Natural killer cell (primary cell): ENCODE data around the gene MPND. TPM values are rescaled to one million over a fixed set of nuclear protein-coding genes. Genes with fewer than 3 reads are reported as not detected.

Experiments
- ATAC-seq, 3 donors: fragments of 150-1000 bp in 2 of 3; fragments of 200-7000 bp in 1 of 3; cut with Tn5 transposase; 1 replicate in 1 of 3; 2 replicates in 2 of 3; pipeline ENCODE4 v1.10.0; 2021; ENCODE audit warnings: mild to moderate bottlenecking in 2 of 3, moderate library complexity in 2 of 3
- DNase-seq, 2 donors: peaks; one replicate each; pipeline versions ENCODE4 v3.0.0 to v3.0.0-alpha.2; 2013 to 2021; ENCODE audit warnings: mixed read lengths in 1 of 2
- H3K27ac ChIP-seq: one replicate; pipeline ENCODE4 v1.5.1; 2013; ENCODE audit warnings: mild to moderate bottlenecking, low read length
- H3K27me3 ChIP-seq: one replicate; pipeline ENCODE4 v1.6.1; 2013; ENCODE audit warnings: low read length; ENCODE audit not compliant: control insufficient read depth, insufficient read depth
- H3K36me3 ChIP-seq: one replicate; pipeline ENCODE4 v1.6.1; 2013; ENCODE audit warnings: low read length; ENCODE audit not compliant: control insufficient read depth, insufficient read depth
- H3K4me1 ChIP-seq: one replicate; pipeline ENCODE4 v1.6.1; 2013; ENCODE audit warnings: low read length; ENCODE audit not compliant: control insufficient read depth, insufficient read depth
- H3K4me3 ChIP-seq: one replicate; pipeline ENCODE4 v1.5.1; 2013; ENCODE audit warnings: low read length
- H3K9me3 ChIP-seq: one replicate; pipeline ENCODE4 v1.6.1; 2013; ENCODE audit warnings: low read length; ENCODE audit not compliant: control insufficient read depth, insufficient read depth
- H3K27ac Mint-ChIP-seq, 2 donors: one replicate each; pipeline ENCODE4 v1.8.0; 2022; ENCODE audit warnings: mild to moderate bottlenecking in 2 of 2, mixed read lengths in 2 of 2, moderate library complexity in 1 of 2
- H3K27me3 Mint-ChIP-seq, 2 donors: one replicate each; pipeline ENCODE4 v1.8.0; 2022; ENCODE audit warnings: low read depth in 2 of 2, mixed read lengths in 2 of 2
- H3K36me3 Mint-ChIP-seq: one replicate; pipeline ENCODE4 v1.8.0; 2022; ENCODE audit warnings: mixed read lengths
- H3K4me1 Mint-ChIP-seq, 2 donors: one replicate each; pipeline ENCODE4 v1.8.0; 2022; ENCODE audit warnings: mixed read lengths in 2 of 2
- H3K4me3 Mint-ChIP-seq: one replicate; pipeline ENCODE4 v1.8.0; 2022; ENCODE audit warnings: mild to moderate bottlenecking, moderate library complexity, mixed read lengths
- H3K9me3 Mint-ChIP-seq, 2 donors: one replicate each; pipeline ENCODE4 v1.8.0; 2022; ENCODE audit warnings: mixed read lengths in 2 of 2
- CTCF ChIP-seq: fragments of 200-600 bp; IDR thresholded peaks from one replicate; pipeline ENCODE4 v1.8.0; 2022; ENCODE audit warnings: antibody characterized with exemption
- WGBS: methylation state at CpG from one replicate; pipeline ENCODE4 v1.1.7; 2013; ENCODE audit warnings: missing lambda C conversion rate; ENCODE audit not compliant: insufficient coverage; 5-methylcytosine and 5-hydroxymethylcytosine counted together
- intact Hi-C: fragments of 100-400 bp; cut with micrococcal nuclease; formaldehyde crosslinking; loops from one replicate; pipeline ENCODE4 v1.14.2; 2022
- total RNA-seq, 4 donors: library from RNA; stranded (reverse); fragments of 120-200 nt in 1 of 4; gene quantifications; one replicate each; pipeline versions ENCODE4 v1.2.3 to v1.2.4, GENCODE V29; 2013 to 2022

The MPND gene
- total RNA-seq, 3 donors from 2014 or later (not counting 1 experiment from before 2014, with no cell fraction given) = 30.4 to 38.4 (median 31.1) TPM

DNA sequence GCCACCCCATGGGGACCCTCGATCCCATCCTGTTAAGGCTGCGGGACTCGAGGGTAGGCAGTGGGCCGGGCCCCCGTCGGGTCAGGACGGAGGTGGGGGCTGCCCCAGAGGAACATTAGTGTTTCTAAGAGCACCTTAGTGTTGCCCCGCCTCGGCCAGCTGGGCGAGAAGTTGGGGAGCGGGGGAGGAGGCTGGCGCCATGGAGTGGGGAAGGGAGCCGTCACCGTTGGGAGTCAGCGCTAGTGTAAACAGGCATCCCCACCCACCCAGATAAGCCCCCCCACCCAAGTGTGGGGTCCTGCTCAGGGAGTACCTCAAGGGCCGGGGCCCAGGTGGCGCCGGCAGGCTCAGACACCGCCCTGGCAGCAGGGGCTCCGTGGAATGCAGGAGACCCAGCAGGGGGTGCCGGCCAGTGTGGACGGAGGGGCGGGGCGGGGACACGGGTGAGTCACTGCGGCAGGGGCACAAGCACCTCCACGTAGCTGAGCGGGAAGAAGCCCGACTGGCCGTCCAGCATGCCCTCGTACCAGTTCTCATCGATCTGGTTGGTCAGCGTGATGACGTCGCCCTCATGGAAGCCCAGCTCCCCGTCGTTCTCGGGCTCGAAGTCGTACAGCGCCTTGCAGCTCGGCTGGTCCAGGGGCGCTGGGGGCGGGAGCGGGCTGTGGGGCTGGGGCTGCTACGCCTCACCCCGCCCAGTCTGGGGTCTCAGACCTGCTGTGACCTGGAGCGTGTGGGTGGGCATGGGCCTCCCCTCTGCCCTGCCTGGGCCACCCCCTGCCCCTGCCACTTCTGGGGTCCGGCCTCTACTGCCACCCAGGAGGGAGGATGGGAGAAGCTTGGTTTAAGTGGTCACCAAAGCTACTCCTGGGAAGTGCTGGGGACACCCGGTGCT lies 18.0 kb downstream of the MPND start:
- Histone ChIP-seq H3K36me3 (peaks cover 52% of the 10 kb centered on the region), H3K27ac (no peak overlapping the region), H3K9me3 (no peaks in the 10 kb centered on the region), H3K4me3 (no peak overlapping the region), H3K27me3 (no peaks in the 10 kb centered on the region), H3K4me1 (no peaks in the 10 kb centered on the region)
- H3K4me1 Mint-ChIP-seq = no peaks in the 10 kb centered on the region
- H3K27ac Mint-ChIP-seq = no peak overlapping the region
- DNase-seq (no peak), ATAC-seq (no peak)
- TF ChIP-seq CTCF = no peak
- WGBS = 95% methylated on average over 49 of the region's 50 CpGs
- no peaks in the 10 kb centered on the region for H3K27me3 Mint-ChIP-seq
- intact Hi-C loops = no loop called here
- no peak overlapping the region for H3K4me3 Mint-ChIP-seq
- no peaks in the 10 kb centered on the region for H3K36me3 Mint-ChIP-seq
- H3K9me3 Mint-ChIP-seq = no peaks in the 10 kb centered on the region

DNA sequence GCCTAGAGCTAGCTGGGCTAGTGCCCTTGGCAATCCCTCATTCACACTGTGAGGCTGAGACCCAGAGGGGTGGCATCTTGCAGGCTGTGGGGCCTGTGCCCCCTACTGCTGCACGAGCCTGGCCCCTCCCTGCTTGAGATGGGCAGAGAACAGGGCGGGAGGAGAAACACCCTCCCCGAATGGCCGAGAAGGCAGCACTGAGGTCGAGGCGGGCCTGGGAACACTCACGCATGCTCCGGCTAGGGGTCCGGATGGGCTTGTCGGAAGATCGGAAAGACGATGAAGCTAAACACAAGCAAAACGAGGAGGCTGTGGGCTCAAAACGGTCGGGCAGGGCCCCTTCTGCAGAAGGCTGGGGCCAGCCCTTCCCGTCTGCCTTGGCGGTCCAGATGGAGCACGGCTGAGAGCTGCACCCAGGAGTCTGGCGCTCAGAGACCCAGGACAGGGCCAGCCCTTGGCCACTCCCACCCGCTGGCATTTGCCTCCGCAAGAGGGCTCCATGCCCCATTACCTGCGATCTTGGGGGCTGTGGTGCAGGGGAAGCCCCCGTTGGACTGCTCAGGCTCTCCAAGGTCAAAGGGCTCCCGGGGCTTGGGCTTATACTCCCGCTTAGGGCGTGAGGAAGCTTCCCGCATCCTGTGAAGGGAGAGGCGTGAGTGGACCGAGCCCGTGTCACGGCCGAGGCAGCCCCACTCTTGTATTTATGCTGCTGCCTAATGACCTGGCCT lies 18.9 kb downstream of the MPND start:
- no peaks in the 10 kb centered on the region for H3K27me3 Mint-ChIP-seq
- no peak overlapping the region for H3K27ac ChIP-seq
- no peaks in the 10 kb centered on the region for H3K9me3 ChIP-seq
- no peaks in the 10 kb centered on the region for H3K36me3 Mint-ChIP-seq
- DNase-seq = no peak
- no peak for ATAC-seq
- intact Hi-C loops = no loop called here
- no peak overlapping the region for H3K4me3 Mint-ChIP-seq
- H3K4me1 Mint-ChIP-seq = peaks cover 0 to 4% of the 10 kb centered on the region in 2 donors
- H3K4me3 ChIP-seq = no peak overlapping the region
- H3K9me3 Mint-ChIP-seq = no peaks in the 10 kb centered on the region
- no peaks in the 10 kb centered on the region for H3K4me1 ChIP-seq
- WGBS = 93% methylated on average over 32 of the region's 32 CpGs
- no peak for TF ChIP-seq CTCF
- H3K27ac Mint-ChIP-seq = no peak overlapping the region
- peaks cover 54% of the 10 kb centered on the region for H3K36me3 ChIP-seq
- no peaks in the 10 kb centered on the region for H3K27me3 ChIP-seq

GRCh38 chr19:4362831-4363545 lies 19.6 kb downstream of the MPND start:
- H3K27ac ChIP-seq = no peak overlapping the region
- ATAC-seq (no peak), DNase-seq (no peak)
- Mint-ChIP-seq H3K9me3 (no peaks in the 10 kb centered on the region), H3K27ac (no peak overlapping the region), H3K27me3 (no peaks in the 10 kb centered on the region), H3K4me1 (peaks cover 5 to 12% of the 10 kb centered on the region in 2 donors), H3K36me3 (no peaks in the 10 kb centered on the region), H3K4me3 (no peak overlapping the region)
- H3K27me3 ChIP-seq = no peaks in the 10 kb centered on the region
- H3K4me1 ChIP-seq = peaks cover 5% of the 10 kb centered on the region
- TF ChIP-seq CTCF = no peak
- no peak overlapping the region for H3K4me3 ChIP-seq
- WGBS = 91% methylated on average over 22 of the region's 22 CpGs
- H3K9me3 ChIP-seq = no peaks in the 10 kb centered on the region
- peaks cover 54% of the 10 kb centered on the region for H3K36me3 ChIP-seq
- intact Hi-C loops = no loop called here
